Loucy (cell line): ENCODE results near the gene EEPD1.
"Not testable (repeated sequence)": the region's sequence is repeated elsewhere in the genome, so short reads cannot be mapped to it uniquely, and the experiment has no call there.

Source experiments
- H2AFZ ChIP-seq: fragments of 200-600 bp; sonication (generic); 2 replicates; pipeline ENCODE4 v1.6.0; 2016; ENCODE audit warnings: antibody characterized with exemption, mild to moderate bottlenecking, low read length, moderate library complexity
- H3F3A ChIP-seq: fragments of 200-600 bp; 2 replicates; pipeline ENCODE4 v1.6.0; 2016; ENCODE audit warnings: antibody characterized with exemption, low read depth, mild to moderate bottlenecking
- H3K27me3 ChIP-seq: fragments of 200-600 bp; sonication (generic); 2 replicates; pipeline ENCODE4 v1.6.1; 2014; ENCODE audit warnings: low read length, mild to moderate bottlenecking; ENCODE audit not compliant: insufficient read depth, poor library complexity, severe bottlenecking
- H3K36me3 ChIP-seq: fragments of 200-600 bp; sonication (generic); 2 replicates; pipeline ENCODE4 v1.6.1; 2016; ENCODE audit warnings: low read length; ENCODE audit not compliant: insufficient read depth
- H3K4me1 ChIP-seq: fragments of 200-600 bp; sonication (generic); 2 replicates; pipeline ENCODE4 v1.5.1; 2014; ENCODE audit warnings: low read length, mild to moderate bottlenecking; ENCODE audit not compliant: insufficient read depth, poor library complexity, severe bottlenecking
- H3K4me2 ChIP-seq: fragments of 200-600 bp; sonication (generic); 2 replicates; pipeline ENCODE4 v1.6.0; 2014; ENCODE audit warnings: antibody characterized with exemption, low read length, low read depth, mild to moderate bottlenecking; ENCODE audit not compliant: poor library complexity, severe bottlenecking
- H3K4me3 ChIP-seq: fragments of 200-600 bp; sonication (generic); 2 replicates; pipeline ENCODE4 v1.5.1; 2014; ENCODE audit warnings: low read length, mild to moderate bottlenecking, mixed read lengths; ENCODE audit not compliant: poor library complexity, severe bottlenecking
- H3K79me2 ChIP-seq: fragments of 200-600 bp; sonication (generic); 2 replicates; pipeline ENCODE4 v1.6.1; 2014; ENCODE audit warnings: low read length; ENCODE audit not compliant: insufficient read depth
- H3K9ac ChIP-seq: fragments of 200-600 bp; sonication (generic); 2 replicates; pipeline ENCODE4 v1.6.0; 2014; ENCODE audit warnings: mild to moderate bottlenecking, low read depth, low read length, moderate library complexity; ENCODE audit not compliant: poor library complexity, severe bottlenecking
- H3K9me2 ChIP-seq: fragments of 200-600 bp; sonication (generic); replicated peaks from 2 replicates; pipeline ENCODE4 v1.6.1; 2016; ENCODE audit warnings: low read depth, low read length, mixed read lengths
- H3K9me3 ChIP-seq: fragments of 200-600 bp; sonication (generic); 2 replicates; pipeline ENCODE4 v1.6.1; 2014; ENCODE audit warnings: mild to moderate bottlenecking, antibody characterized with exemption, low read length, low read depth; ENCODE audit not compliant: insufficient read depth
- H4K20me1 ChIP-seq: fragments of 200-600 bp; sonication (generic); 2 replicates; pipeline ENCODE4 v1.6.0; 2014; ENCODE audit warnings: antibody characterized with exemption, low read length, mild to moderate bottlenecking; ENCODE audit not compliant: insufficient read depth, poor library complexity, severe bottlenecking
- EZH2phosphoT487 ChIP-seq: fragments of 200-600 bp; IDR thresholded peaks from 2 replicates; pipeline ENCODE4 v1.6.1; 2018; ENCODE audit warnings: antibody characterized with exemption, mild to moderate bottlenecking, moderate library complexity, borderline replicate concordance
- TF ChIP-seq, protein P1 (sequence below): fragments of 200-600 bp; sonication (generic); conservative IDR thresholded peaks from 2 replicates; pipeline ENCODE4 v1.5.1; 2014; ENCODE audit warnings: mild to moderate bottlenecking, antibody characterized with exemption, low read length

Gene EEPD1

GRCh38 chr7:36316319-36316718, 163.3 kb downstream of the EEPD1 start:
- no peak overlapping the region for H3K4me2 ChIP-seq
- no peaks in the 10 kb centered on the region for H3K9me2 ChIP-seq

GRCh38 chr7:36317276-36317675, 164.2 kb downstream of the EEPD1 start:
- no peaks in the 10 kb centered on the region for H3F3A ChIP-seq
- H3K4me1 ChIP-seq: no peaks in the 10 kb centered on the region
- no peaks in the 10 kb centered on the region for H3K79me2 ChIP-seq
- no peak for TF ChIP-seq EZH2phosphoT487
- TF ChIP-seq, protein P1, sequence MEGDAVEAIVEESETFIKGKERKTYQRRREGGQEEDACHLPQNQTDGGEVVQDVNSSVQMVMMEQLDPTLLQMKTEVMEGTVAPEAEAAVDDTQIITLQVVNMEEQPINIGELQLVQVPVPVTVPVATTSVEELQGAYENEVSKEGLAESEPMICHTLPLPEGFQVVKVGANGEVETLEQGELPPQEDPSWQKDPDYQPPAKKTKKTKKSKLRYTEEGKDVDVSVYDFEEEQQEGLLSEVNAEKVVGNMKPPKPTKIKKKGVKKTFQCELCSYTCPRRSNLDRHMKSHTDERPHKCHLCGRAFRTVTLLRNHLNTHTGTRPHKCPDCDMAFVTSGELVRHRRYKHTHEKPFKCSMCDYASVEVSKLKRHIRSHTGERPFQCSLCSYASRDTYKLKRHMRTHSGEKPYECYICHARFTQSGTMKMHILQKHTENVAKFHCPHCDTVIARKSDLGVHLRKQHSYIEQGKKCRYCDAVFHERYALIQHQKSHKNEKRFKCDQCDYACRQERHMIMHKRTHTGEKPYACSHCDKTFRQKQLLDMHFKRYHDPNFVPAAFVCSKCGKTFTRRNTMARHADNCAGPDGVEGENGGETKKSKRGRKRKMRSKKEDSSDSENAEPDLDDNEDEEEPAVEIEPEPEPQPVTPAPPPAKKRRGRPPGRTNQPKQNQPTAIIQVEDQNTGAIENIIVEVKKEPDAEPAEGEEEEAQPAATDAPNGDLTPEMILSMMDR: no peak
- H3K36me3 ChIP-seq: no peaks in the 10 kb centered on the region
- H3K9me2 ChIP-seq: no peaks in the 10 kb centered on the region
- H2AFZ ChIP-seq: no peak overlapping the region
- H3K9me3 ChIP-seq: peaks cover 4% of the 10 kb centered on the region; the same call in 1 of the 2 replicates
- no peak overlapping the region for H3K9ac ChIP-seq
- H3K4me3 ChIP-seq: no peak overlapping the region
- H3K27me3 ChIP-seq: no peaks in the 10 kb centered on the region
- H4K20me1 ChIP-seq: no peaks in the 10 kb centered on the region
- no peak overlapping the region for H3K4me2 ChIP-seq

More at GRCh38 chr7:36316319-36316718, 163.3 kb downstream of the EEPD1 start:
- H3K27me3 ChIP-seq: no peaks in the 10 kb centered on the region
- no peaks in the 10 kb centered on the region for H3K4me1 ChIP-seq
- H3K9ac ChIP-seq: no peak overlapping the region
- H4K20me1 ChIP-seq: no peaks in the 10 kb centered on the region
- no peak overlapping the region for H2AFZ ChIP-seq
- no peaks in the 10 kb centered on the region for H3K36me3 ChIP-seq
- no peaks in the 10 kb centered on the region; the same call in 1 of the 2 replicates for H3K9me3 ChIP-seq
- H3F3A ChIP-seq: no peaks in the 10 kb centered on the region
- H3K79me2 ChIP-seq: no peaks in the 10 kb centered on the region
- no peak overlapping the region for H3K4me3 ChIP-seq
- TF ChIP-seq, protein P1: no peak
- no peak for TF ChIP-seq EZH2phosphoT487

GRCh38 chr7:36318116-36318515, 165.1 kb downstream of the EEPD1 start:
- Histone ChIP-seq H3K27me3 (no peaks in the 10 kb centered on the region), H3K4me3 (no peak overlapping the region), H3K36me3 (no peaks in the 10 kb centered on the region), H2AFZ (no peak overlapping the region), H3K9me3 (peaks cover 4% of the 10 kb centered on the region; the same call in 1 of the 2 replicates), H4K20me1 (no peaks in the 10 kb centered on the region), H3F3A (no peaks in the 10 kb centered on the region), H3K9me2 (no peaks in the 10 kb centered on the region), H3K79me2 (no peaks in the 10 kb centered on the region), H3K4me2 (no peak overlapping the region), H3K9ac (no peak overlapping the region), H3K4me1 (no peaks in the 10 kb centered on the region)
- TF ChIP-seq EZH2phosphoT487: no peak
- TF ChIP-seq, protein P1: no peak

DNA sequence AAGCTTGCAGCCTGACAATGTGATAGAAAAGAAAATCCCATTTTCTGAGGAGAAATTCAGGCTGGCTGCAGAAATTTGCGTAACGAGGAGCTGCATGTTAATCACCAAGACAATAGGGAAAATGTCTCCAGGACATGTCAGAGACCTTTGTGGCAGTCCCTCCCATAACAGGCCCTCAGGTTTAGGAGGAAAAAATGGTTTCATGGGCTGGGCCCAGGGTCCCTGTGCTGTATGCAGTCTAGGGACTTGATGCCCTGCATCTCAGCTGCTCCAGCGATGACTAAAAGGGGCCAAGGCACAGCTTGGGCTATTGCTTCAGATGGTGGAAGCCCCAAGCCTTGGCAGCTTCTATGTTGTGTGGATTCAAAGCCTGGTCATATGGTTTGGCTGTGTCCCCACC, 168.2 kb downstream of the EEPD1 start:
- not testable (repeated sequence) for H3F3A ChIP-seq, H2AFZ ChIP-seq, H3K9ac ChIP-seq, H3K4me3 ChIP-seq, H3K4me1 ChIP-seq, H3K9me3 ChIP-seq, H3K36me3 ChIP-seq, H4K20me1 ChIP-seq, H3K79me2 ChIP-seq, H3K9me2 ChIP-seq, H3K4me2 ChIP-seq, H3K27me3 ChIP-seq
